Spleen (tissue), 11 donors: ENCODE results near the gene COBL. TPM values are rescaled to one million over a fixed set of nuclear protein-coding genes. Genes with fewer than 3 reads are reported as not detected.

Source experiments
- DNase-seq: peaks from one replicate; pipeline ENCODE4 v3.0.0-alpha.2; 2020
- H3K27ac ChIP-seq, 8 donors: fragments of 200-600 bp; sonication (generic) in 7 of 8; 1 replicate in 4 of 8; 2 replicates in 4 of 8; pipeline versions ENCODE4 v1.5.0 to v1.8.0; 2016 to 2021; ENCODE audit warnings: inconsistent platforms in 4 of 8, mild to moderate bottlenecking in 4 of 8, moderate library complexity in 1 of 8
- H3K27me3 ChIP-seq, 7 donors: fragments of 200-600 bp; sonication (generic) in 6 of 7; replicated peaks in 1 of 7; 1 replicate in 4 of 7; 2 replicates in 3 of 7; pipeline versions ENCODE4 v1.5.0 to v1.8.0; 2016 to 2021; ENCODE audit warnings: inconsistent platforms in 3 of 7, mild to moderate bottlenecking in 1 of 7
- H3K36me3 ChIP-seq, 6 donors: fragments of 200-600 bp; sonication (generic) in 5 of 6; 1 replicate in 4 of 6; 2 replicates in 2 of 6; pipeline versions ENCODE4 v1.5.0 to v1.8.0; 2016 to 2021; ENCODE audit warnings: inconsistent platforms in 2 of 6
- H3K4me1 ChIP-seq, 6 donors: fragments of 200-600 bp; sonication (generic) in 5 of 6; 1 replicate in 3 of 6; 2 replicates in 3 of 6; pipeline versions ENCODE4 v1.5.0 to v1.8.0; 2016 to 2021; ENCODE audit warnings: inconsistent platforms in 3 of 6
- H3K4me3 ChIP-seq, 8 donors: fragments of 200-600 bp; sonication (generic) in 7 of 8; 1 replicate in 4 of 8; 2 replicates in 4 of 8; pipeline versions ENCODE4 v1.5.0 to v1.8.0; 2016 to 2021; ENCODE audit warnings: inconsistent platforms in 4 of 8, mild to moderate bottlenecking in 4 of 8, moderate library complexity in 2 of 8
- H3K9me3 ChIP-seq, 8 donors: fragments of 200-600 bp; sonication (generic) in 7 of 8; 1 replicate in 4 of 8; 2 replicates in 4 of 8; pipeline versions ENCODE4 v1.5.0 to v1.8.0; 2016 to 2021; ENCODE audit warnings: inconsistent platforms in 4 of 8
- CTCF ChIP-seq, 11 experiments: fragments of 200-600 bp in 7 of 11; fragments of 450-650 bp in 4 of 11; sonication (generic) in 4 of 11; IDR thresholded peaks in 8 of 11; conservative IDR thresholded peaks in 3 of 11; 1 replicate in 7 of 11; 2 replicates in 4 of 11; pipeline versions ENCODE4 v1.4.0 to v1.8.0; 2016 to 2021; ENCODE audit warnings: antibody characterized with exemption in 11 of 11, inconsistent platforms in 4 of 11, mild to moderate bottlenecking in 1 of 11
- POLR2A ChIP-seq, 3 donors: fragments of 450-650 bp; IDR thresholded peaks; one replicate each; pipeline ENCODE4 v1.5.1; 2017; ENCODE audit warnings: antibody characterized with exemption in 3 of 3, mild to moderate bottlenecking in 1 of 3
- POLR2AphosphoS5 ChIP-seq, 3 donors: sonication (generic); formaldehyde crosslinking; IDR thresholded peaks; one replicate each; pipeline ENCODE4 v1.5.1; 2017; ENCODE audit warnings: antibody characterized with exemption in 3 of 3
- WGBS, 5 donors: extraction: QIAGEN DNeasy Blood & Tissue Kit in 3 of 5; methylation state at CpG; one replicate each; pipeline versions ENCODE4 v1.1.5 to v1.1.7; 2013 to 2018; 5-methylcytosine and 5-hydroxymethylcytosine counted together
- intact Hi-C: fragments of 100-400 bp; cut with DNase I; formaldehyde crosslinking; loops from one replicate; pipeline ENCODE4 v1.15.0; 2023; ENCODE audit warnings: low total_unique reads
- polyA plus RNA-seq, 3 donors: library from polyadenylated mRNA; stranded (reverse); fragments of 200-250 nt; gene quantifications; one replicate each; pipeline ENCODE4 v1.2.1, GENCODE V29; 2013
- total RNA-seq, 7 donors: library from RNA; depleted of rRNA in 3 of 7; stranded (reverse); fragments of >200 nt in 3 of 7; fragmentation: NEBNext Ultra II Directional in 4 of 7; extraction: Animal tissue kit (Norgen Biotek cat#: 25700) in 4 of 7; gene quantifications; one replicate each; pipeline versions ENCODE4 v1.1.0 to v1.2.1, GENCODE V29; 2016 to 2021
- donor health status: healthy with polysubstance abuse.
- donor health status: DM: no; HTN: no; CAD: no; lungs with moderate emphysema.
- donor health status: DM: no; HTN: no; CAD: no.
- donor health status: Bipolar disorder and iron deficiency.
- donor health status: healthy.
- donor health status: DM: no; HTN: no; CAD: no.
- donor health status: DM: yes; HTN: yes; CAD: no.

The COBL gene
- total and polyA plus RNA-seq, 10 donors: 0.09 to 0.80 (median 0.57) TPM; not detected in 1

- TF ChIP-seq POLR2AphosphoS5 (IDR thresholded peaks at IDR 0.05): no peak
- TF ChIP-seq CTCF (IDR thresholded peaks at IDR 0.05 in 8 of 11, conservative IDR thresholded peaks at IDR 0.05 in 3 of 11): no peak
- no peak for TF ChIP-seq POLR2A (IDR thresholded peaks at IDR 0.05)
- no peak for DNase-seq
- Histone ChIP-seq H3K27me3 (peaks cover 0 to 2% (median 0%) of the 10 kb centered on the region in 7 donors), H3K4me1 (no peaks in the 10 kb centered on the region), H3K4me3 (no peak overlapping the region), H3K27ac (no peak overlapping the region), H3K9me3 (peaks cover 0 to 19% (median 8%) of the 10 kb centered on the region in 8 donors), H3K36me3 (no peaks in the 10 kb centered on the region)
- intact Hi-C loops: no loop called here
- 79 to 90% (median 89%) methylated on average over 1 of the region's 1 CpG for WGBS, 5 donors
Measured at GRCh38 chr7:50977421-50977820, 339.2 kb downstream of the COBL start.

DNA sequence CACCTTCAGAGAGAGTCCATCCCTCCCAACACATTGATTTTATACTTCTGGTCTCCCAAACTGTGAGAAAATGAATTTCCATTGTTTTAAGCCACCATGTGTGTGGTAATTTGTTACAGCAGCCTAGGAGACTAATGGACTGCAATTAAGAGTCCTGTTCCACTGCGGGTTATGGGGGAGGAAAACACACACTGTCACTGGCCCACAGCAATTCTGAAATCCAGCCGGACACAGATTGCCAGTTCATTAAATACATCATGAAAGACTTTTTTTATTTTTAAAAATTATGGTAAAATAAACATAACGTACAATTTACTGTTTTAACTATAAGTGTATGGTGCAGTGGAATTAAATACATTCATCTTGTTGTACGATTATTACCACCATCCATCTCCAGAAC, 340.5 kb downstream of the COBL start:
- WGBS, 5 donors: 90 to 95% (median 91%) methylated on average over 4 of the region's 4 CpGs
- no peaks in the 10 kb centered on the region for H3K36me3 ChIP-seq
- H3K9me3 ChIP-seq: peaks cover 0 to 19% (median 8%) of the 10 kb centered on the region in 8 donors
- intact Hi-C loops: no loop called here
- H3K27me3 ChIP-seq: no peaks in the 10 kb centered on the region
- no peak for TF ChIP-seq POLR2A (IDR thresholded peaks at IDR 0.05)
- no peak for TF ChIP-seq CTCF (IDR thresholded peaks at IDR 0.05 in 8 of 11, conservative IDR thresholded peaks at IDR 0.05 in 3 of 11)
- no peak for TF ChIP-seq POLR2AphosphoS5 (IDR thresholded peaks at IDR 0.05)
- no peaks in the 10 kb centered on the region for H3K4me1 ChIP-seq
- H3K4me3 ChIP-seq: no peak overlapping the region
- no peak overlapping the region for H3K27ac ChIP-seq
- DNase-seq: no peak

DNA sequence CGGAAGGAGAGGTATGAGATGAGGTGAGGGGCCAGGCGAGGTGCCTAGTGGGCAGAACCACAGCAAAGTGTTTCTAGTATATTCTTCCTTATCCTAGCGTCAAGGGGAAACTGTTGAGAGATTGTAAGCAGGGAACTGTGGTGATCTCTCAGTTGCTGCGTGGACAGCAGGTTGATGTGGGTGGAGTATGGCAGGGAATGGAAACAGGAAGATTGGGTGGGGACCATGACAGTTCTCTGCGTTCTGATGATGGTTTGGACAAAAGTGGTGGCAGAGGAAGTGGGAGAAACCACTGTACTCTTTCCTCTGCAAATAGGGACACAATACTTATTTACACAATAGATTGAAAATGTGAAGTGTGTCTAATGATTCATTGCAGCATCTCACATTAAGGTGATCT, 342.4 kb downstream of the COBL start:
- H3K27me3 ChIP-seq: no peaks in the 10 kb centered on the region
- 47 to 50% (median 48%) methylated on average over 5 of the region's 5 CpGs for WGBS, 5 donors
- intact Hi-C loops: no loop called here
- H3K36me3 ChIP-seq: no peaks in the 10 kb centered on the region
- H3K4me1 ChIP-seq: no peaks in the 10 kb centered on the region
- H3K9me3 ChIP-seq: peaks cover 0 to 15% (median 7%) of the 10 kb centered on the region in 8 donors
- no peak for TF ChIP-seq POLR2AphosphoS5 (IDR thresholded peaks at IDR 0.05)
- TF ChIP-seq CTCF (IDR thresholded peaks at IDR 0.05 in 8 of 11, conservative IDR thresholded peaks at IDR 0.05 in 3 of 11): no peak
- no peak for TF ChIP-seq POLR2A (IDR thresholded peaks at IDR 0.05)
- no peak for DNase-seq
- no peak overlapping the region for H3K27ac ChIP-seq
- no peak overlapping the region for H3K4me3 ChIP-seq

GRCh38 chr7:50973814-50974213, 342.8 kb downstream of the COBL start:
- 83 to 91% (median 89%) methylated on average over 6 of the region's 6 CpGs for WGBS, 5 donors

More at GRCh38 chr7:50973814-50974213, 342.8 kb downstream of the COBL start:
- intact Hi-C loops: no loop called here
- DNase-seq: no peak
- Histone ChIP-seq H3K27me3 (no peaks in the 10 kb centered on the region), H3K4me3 (no peak overlapping the region), H3K9me3 (peaks cover 0 to 11% (median 3%) of the 10 kb centered on the region in 8 donors), H3K36me3 (no peaks in the 10 kb centered on the region), H3K27ac (no peak overlapping the region), H3K4me1 (no peaks in the 10 kb centered on the region)
- TF ChIP-seq POLR2AphosphoS5 (IDR thresholded peaks at IDR 0.05) (no peak), CTCF (IDR thresholded peaks at IDR 0.05 in 8 of 11, conservative IDR thresholded peaks at IDR 0.05 in 3 of 11) (no peak), POLR2A (IDR thresholded peaks at IDR 0.05) (no peak)
